ENCODE data around the gene CASP2. TPM values are rescaled to one million over a fixed set of nuclear protein-coding genes. Genes with fewer than 3 reads are reported as not detected.

CASP2 gene
- total RNA-seq, 1 experiment from 2014 or later, result 67.2 TPM

DNA sequence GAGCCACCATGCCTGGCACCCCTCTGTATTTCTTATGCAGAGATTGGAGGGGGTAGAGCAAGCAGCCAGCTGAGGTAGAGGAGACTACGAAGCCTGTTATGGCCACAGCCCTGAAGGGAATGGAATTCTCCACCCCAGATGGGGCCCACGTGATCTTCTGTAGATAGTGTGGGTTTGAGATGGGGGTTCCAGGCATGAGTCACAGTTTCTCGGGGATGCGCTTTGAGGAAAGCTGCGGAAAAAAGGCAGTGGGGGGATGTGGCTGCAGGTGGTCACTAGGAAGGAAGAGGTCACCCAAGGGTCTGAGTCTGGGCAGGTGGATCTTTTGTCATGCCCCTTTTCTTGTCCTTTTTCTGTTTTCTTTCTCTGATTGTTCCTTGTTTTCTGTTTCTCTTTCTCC lies 62.9 kb downstream of the CASP2 start:
- Histone ChIP-seq H3K36me3 (ENCODE audit: low read depth) (no peaks in the 10 kb centered on the region), H3K27ac (no peak overlapping the region), H3K9me2 (ENCODE audit: insufficient read depth) (no peaks in the 10 kb centered on the region), H2AFZ (no peak overlapping the region), H3K9me3 (ENCODE audit: insufficient read depth, low read depth) (no peaks in the 10 kb centered on the region), H3K79me2 (ENCODE audit: low read depth) (no peaks in the 10 kb centered on the region), H3K4me2 (no peak overlapping the region), H3K4me1 (replicated peaks; ENCODE audit: insufficient read depth) (no peaks in the 10 kb centered on the region), H4K20me1 (ENCODE audit: insufficient read depth) (no peaks in the 10 kb centered on the region), H3K4me3 (no peak overlapping the region), H3K27me3 (ENCODE audit: insufficient read depth, low read depth) (peaks cover 23% of the 10 kb centered on the region), H3F3A (ENCODE audit: insufficient read depth, low read depth) (no peaks in the 10 kb centered on the region)
- ChIA-PET POLR2A (ENCODE audit: unreplicated experiment) (no interaction called here), CTCF (no interaction called here)
- no peak for DNase-seq
- no TSS peak for BruUV-seq (replicated peaks)
- TF ChIP-seq, protein P1, sequence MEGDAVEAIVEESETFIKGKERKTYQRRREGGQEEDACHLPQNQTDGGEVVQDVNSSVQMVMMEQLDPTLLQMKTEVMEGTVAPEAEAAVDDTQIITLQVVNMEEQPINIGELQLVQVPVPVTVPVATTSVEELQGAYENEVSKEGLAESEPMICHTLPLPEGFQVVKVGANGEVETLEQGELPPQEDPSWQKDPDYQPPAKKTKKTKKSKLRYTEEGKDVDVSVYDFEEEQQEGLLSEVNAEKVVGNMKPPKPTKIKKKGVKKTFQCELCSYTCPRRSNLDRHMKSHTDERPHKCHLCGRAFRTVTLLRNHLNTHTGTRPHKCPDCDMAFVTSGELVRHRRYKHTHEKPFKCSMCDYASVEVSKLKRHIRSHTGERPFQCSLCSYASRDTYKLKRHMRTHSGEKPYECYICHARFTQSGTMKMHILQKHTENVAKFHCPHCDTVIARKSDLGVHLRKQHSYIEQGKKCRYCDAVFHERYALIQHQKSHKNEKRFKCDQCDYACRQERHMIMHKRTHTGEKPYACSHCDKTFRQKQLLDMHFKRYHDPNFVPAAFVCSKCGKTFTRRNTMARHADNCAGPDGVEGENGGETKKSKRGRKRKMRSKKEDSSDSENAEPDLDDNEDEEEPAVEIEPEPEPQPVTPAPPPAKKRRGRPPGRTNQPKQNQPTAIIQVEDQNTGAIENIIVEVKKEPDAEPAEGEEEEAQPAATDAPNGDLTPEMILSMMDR (conservative IDR thresholded peaks at IDR 0.05), result no peak
- no peak for TF ChIP-seq EZH2 (IDR thresholded peaks at IDR 0.05; ENCODE audit: low read depth)
- intact Hi-C loops (cut with micrococcal nuclease; ENCODE audit: unreplicated experiment), result no loop called here

GRCh38 chr7:143351574-143351973 lies 63.4 kb downstream of the CASP2 start:
- no peak overlapping the region for H2AFZ ChIP-seq
- POLR2A ChIA-PET (ENCODE audit: unreplicated experiment), result no interaction called here
- H3F3A ChIP-seq (ENCODE audit: insufficient read depth, low read depth), result no peaks in the 10 kb centered on the region
- CTCF ChIA-PET, result no interaction called here
- H3K4me2 ChIP-seq, result no peak overlapping the region
- H3K27me3 ChIP-seq (ENCODE audit: insufficient read depth, low read depth), result peaks cover 24% of the 10 kb centered on the region
- no peaks in the 10 kb centered on the region for H4K20me1 ChIP-seq (ENCODE audit: insufficient read depth)
- H3K9me2 ChIP-seq (ENCODE audit: insufficient read depth), result no peaks in the 10 kb centered on the region
- intact Hi-C loops (cut with micrococcal nuclease; ENCODE audit: unreplicated experiment), result no loop called here
- DNase-seq, result no peak
- no peaks in the 10 kb centered on the region for H3K4me1 ChIP-seq (replicated peaks; ENCODE audit: insufficient read depth)
- no peaks in the 10 kb centered on the region for H3K9me3 ChIP-seq (ENCODE audit: insufficient read depth, low read depth)
- no peaks in the 10 kb centered on the region for H3K36me3 ChIP-seq (ENCODE audit: low read depth)
- H3K27ac ChIP-seq, result no peak overlapping the region
- no peaks in the 10 kb centered on the region for H3K79me2 ChIP-seq (ENCODE audit: low read depth)
- BruUV-seq (replicated peaks), result no TSS peak
- no peak overlapping the region for H3K4me3 ChIP-seq
- no peak for TF ChIP-seq EZH2 (IDR thresholded peaks at IDR 0.05; ENCODE audit: low read depth)
- TF ChIP-seq, protein P1 (conservative IDR thresholded peaks at IDR 0.05), result no peak

DNA sequence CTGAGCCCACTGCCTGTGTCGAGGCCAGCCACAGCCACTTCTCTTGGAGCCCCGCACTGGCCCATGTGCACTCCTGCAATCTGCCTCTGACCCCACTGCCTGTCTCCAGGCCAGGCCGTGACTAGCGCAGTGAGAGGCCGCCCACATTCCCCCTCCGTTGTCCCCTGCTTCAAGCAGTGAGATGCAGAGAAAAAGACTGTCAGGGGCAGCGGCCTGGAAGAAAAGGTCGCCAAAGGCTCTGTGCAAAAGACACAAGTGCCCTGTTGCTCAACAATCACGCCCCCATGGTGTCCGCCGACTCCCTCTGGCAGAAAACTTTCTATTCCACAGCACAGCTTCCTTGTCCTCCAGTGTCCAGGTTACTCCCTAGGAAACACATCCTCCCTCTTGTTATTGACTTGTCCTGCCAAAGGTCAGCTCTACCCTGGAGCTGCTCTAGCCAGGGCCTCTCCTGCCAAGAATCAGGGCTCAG lies 64.4 kb downstream of the CASP2 start:
- H3K4me3 ChIP-seq, result no peak overlapping the region
- no TSS peak for BruUV-seq (replicated peaks)
- H3K79me2 ChIP-seq (ENCODE audit: low read depth), result no peaks in the 10 kb centered on the region
- no peaks in the 10 kb centered on the region for H3K4me1 ChIP-seq (replicated peaks; ENCODE audit: insufficient read depth)
- no peak overlapping the region for H3K27ac ChIP-seq
- H3K27me3 ChIP-seq (ENCODE audit: insufficient read depth, low read depth), result peaks cover 24% of the 10 kb centered on the region
- H3F3A ChIP-seq (ENCODE audit: insufficient read depth, low read depth), result no peaks in the 10 kb centered on the region
- no peaks in the 10 kb centered on the region for H3K9me2 ChIP-seq (ENCODE audit: insufficient read depth)
- intact Hi-C loops (cut with micrococcal nuclease; ENCODE audit: unreplicated experiment), result no loop called here
- H3K36me3 ChIP-seq (ENCODE audit: low read depth), result no peaks in the 10 kb centered on the region
- DNase-seq, result no peak
- H4K20me1 ChIP-seq (ENCODE audit: insufficient read depth), result no peaks in the 10 kb centered on the region
- H3K4me2 ChIP-seq, result no peak overlapping the region
- no peak for TF ChIP-seq EZH2 (IDR thresholded peaks at IDR 0.05; ENCODE audit: low read depth)
- TF ChIP-seq, protein P1 (conservative IDR thresholded peaks at IDR 0.05), result no peak
- ChIA-PET POLR2A (ENCODE audit: unreplicated experiment) (no interaction called here), CTCF (no interaction called here)
- no peak overlapping the region for H2AFZ ChIP-seq
- H3K9me3 ChIP-seq (ENCODE audit: insufficient read depth, low read depth), result no peaks in the 10 kb centered on the region
